Smooth muscle cell (in vitro differentiated cells): ENCODE data around the gene LEP. TPM values are rescaled to one million over a fixed set of nuclear protein-coding genes. Genes with fewer than 3 reads are reported as not detected.

Experiments
- DNase-seq: peaks from one replicate; lab custom pipeline; 2025; ENCODE audit not compliant: unreplicated experiment; lab: John Stamatoyannopoulos, UW
- H2AFZ ChIP-seq: fragments of 200-600 bp; sonication (generic); 2 replicates; pipeline ENCODE4 v1.6.0; 2016; ENCODE audit warnings: antibody characterized with exemption, low read depth, mild to moderate bottlenecking
- H3F3A ChIP-seq: fragments of 200-600 bp; sonication (generic); 2 replicates; pipeline ENCODE4 v1.6.0; 2017; ENCODE audit warnings: antibody characterized with exemption, low read depth
- H3K27ac ChIP-seq: fragments of 200-600 bp; sonication (generic); 2 replicates; pipeline ENCODE4 v1.5.1; 2016; ENCODE audit warnings: low read depth, mild to moderate bottlenecking
- H3K27me3 ChIP-seq: fragments of 200-600 bp; sonication (generic); 2 replicates; pipeline ENCODE4 v1.6.1; 2016; ENCODE audit warnings: low read depth, mild to moderate bottlenecking
- H3K36me3 ChIP-seq: fragments of 200-600 bp; sonication (generic); 2 replicates; pipeline ENCODE4 v1.5.1; 2016; ENCODE audit warnings: low read depth
- H3K4me1 ChIP-seq: fragments of 200-600 bp; sonication (generic); 2 replicates; pipeline ENCODE4 v1.5.1; 2016; ENCODE audit warnings: low read depth
- H3K4me2 ChIP-seq: fragments of 200-600 bp; sonication (generic); 2 replicates; pipeline ENCODE4 v1.6.0; 2016; ENCODE audit warnings: mild to moderate bottlenecking
- H3K4me3 ChIP-seq: fragments of 200-600 bp; sonication (generic); 2 replicates; pipeline ENCODE4 v1.5.1; 2016; ENCODE audit warnings: mild to moderate bottlenecking
- H3K79me2 ChIP-seq: fragments of 200-600 bp; sonication (generic); 2 replicates; pipeline ENCODE4 v1.6.0; 2016; ENCODE audit warnings: low read depth, mild to moderate bottlenecking
- H3K9ac ChIP-seq: fragments of 200-600 bp; sonication (generic); 2 replicates; pipeline ENCODE4 v1.6.0; 2016; ENCODE audit warnings: low read depth
- H3K9me3 ChIP-seq: fragments of 200-600 bp; sonication (generic); replicated peaks from 2 replicates; pipeline ENCODE4 v1.5.1; 2016; ENCODE audit warnings: low read depth
- H4K20me1 ChIP-seq: fragments of 200-600 bp; sonication (generic); 2 replicates; pipeline ENCODE4 v1.6.0; 2016; ENCODE audit warnings: low read depth
- WGBS: methylation state at CpG from one replicate; pipeline ENCODE4 v1.1.7; 2016; ENCODE audit warnings: low lambda C conversion rate; 5-methylcytosine and 5-hydroxymethylcytosine counted together
- polyA plus RNA-seq: library from polyadenylated mRNA; unstranded; fragments of >200 nt; fragmentation: Nextera tagmentation; extraction: Ambion mirVana; gene quantifications from 2 replicates; pipeline ENCODE4 v1.2.1, GENCODE V29; 2016
- total RNA-seq: library from RNA; depleted of rRNA; stranded (reverse); fragments of >200 nt; gene quantifications from 2 replicates; pipeline ENCODE4 v1.2.3, GENCODE V29; 2014
- TF ChIP-seq, protein P1 (sequence below): fragments of 200-600 bp; sonication (generic); IDR thresholded peaks from 2 replicates; pipeline ENCODE4 v1.5.1; 2017; ENCODE audit warnings: borderline replicate concordance, mild to moderate bottlenecking, antibody characterized with exemption; ENCODE audit not compliant: insufficient read depth, poor library complexity, severe bottlenecking

LEP gene
- total and polyA plus RNA-seq, 2 experiments from 2014 or later: not detected

DNA sequence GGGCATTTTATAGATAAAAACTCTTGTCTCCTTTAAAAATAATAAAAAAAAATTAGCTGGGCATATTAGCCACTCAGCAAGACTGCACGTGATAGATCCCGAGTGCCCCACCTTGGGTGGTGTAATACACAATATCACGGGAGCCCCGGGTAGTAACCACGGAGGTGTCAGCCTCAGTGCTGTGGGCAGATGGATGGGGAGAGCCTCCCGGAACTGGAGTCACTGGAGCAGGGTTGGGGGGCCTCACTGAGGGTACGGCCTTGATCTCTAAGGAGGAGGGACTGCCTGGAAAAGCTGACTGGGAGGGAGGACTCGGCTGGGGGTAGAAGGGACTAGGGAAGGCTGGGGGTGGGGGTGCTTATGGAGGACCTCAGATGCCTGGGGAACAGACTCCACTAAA lies 12.6 kb downstream of the LEP start:
- Histone ChIP-seq H3K9me3 (no peaks in the 10 kb centered on the region), H3F3A (no peaks in the 10 kb centered on the region), H3K36me3 (no peaks in the 10 kb centered on the region), H4K20me1 (no peaks in the 10 kb centered on the region), H3K4me1 (peaks cover 2% of the 10 kb centered on the region), H3K4me2 (no peak overlapping the region), H3K27ac (no peak overlapping the region), H3K9ac (no peak overlapping the region), H2AFZ (no peak overlapping the region), H3K79me2 (no peaks in the 10 kb centered on the region), H3K27me3 (no peaks in the 10 kb centered on the region), H3K4me3 (no peak overlapping the region)
- no peak for DNase-seq
- WGBS: 95% methylated on average over 8 of the region's 8 CpGs
- TF ChIP-seq, protein P1, sequence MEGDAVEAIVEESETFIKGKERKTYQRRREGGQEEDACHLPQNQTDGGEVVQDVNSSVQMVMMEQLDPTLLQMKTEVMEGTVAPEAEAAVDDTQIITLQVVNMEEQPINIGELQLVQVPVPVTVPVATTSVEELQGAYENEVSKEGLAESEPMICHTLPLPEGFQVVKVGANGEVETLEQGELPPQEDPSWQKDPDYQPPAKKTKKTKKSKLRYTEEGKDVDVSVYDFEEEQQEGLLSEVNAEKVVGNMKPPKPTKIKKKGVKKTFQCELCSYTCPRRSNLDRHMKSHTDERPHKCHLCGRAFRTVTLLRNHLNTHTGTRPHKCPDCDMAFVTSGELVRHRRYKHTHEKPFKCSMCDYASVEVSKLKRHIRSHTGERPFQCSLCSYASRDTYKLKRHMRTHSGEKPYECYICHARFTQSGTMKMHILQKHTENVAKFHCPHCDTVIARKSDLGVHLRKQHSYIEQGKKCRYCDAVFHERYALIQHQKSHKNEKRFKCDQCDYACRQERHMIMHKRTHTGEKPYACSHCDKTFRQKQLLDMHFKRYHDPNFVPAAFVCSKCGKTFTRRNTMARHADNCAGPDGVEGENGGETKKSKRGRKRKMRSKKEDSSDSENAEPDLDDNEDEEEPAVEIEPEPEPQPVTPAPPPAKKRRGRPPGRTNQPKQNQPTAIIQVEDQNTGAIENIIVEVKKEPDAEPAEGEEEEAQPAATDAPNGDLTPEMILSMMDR: no peak

DNA sequence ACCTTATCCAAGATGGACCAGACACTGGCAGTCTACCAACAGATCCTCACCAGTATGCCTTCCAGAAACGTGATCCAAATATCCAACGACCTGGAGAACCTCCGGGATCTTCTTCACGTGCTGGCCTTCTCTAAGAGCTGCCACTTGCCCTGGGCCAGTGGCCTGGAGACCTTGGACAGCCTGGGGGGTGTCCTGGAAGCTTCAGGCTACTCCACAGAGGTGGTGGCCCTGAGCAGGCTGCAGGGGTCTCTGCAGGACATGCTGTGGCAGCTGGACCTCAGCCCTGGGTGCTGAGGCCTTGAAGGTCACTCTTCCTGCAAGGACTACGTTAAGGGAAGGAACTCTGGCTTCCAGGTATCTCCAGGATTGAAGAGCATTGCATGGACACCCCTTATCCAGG lies 13.4 kb downstream of the LEP start:
- Histone ChIP-seq H2AFZ (no peak overlapping the region), H3K27me3 (no peaks in the 10 kb centered on the region)
- WGBS: 88% methylated on average over 5 of the region's 5 CpGs

GRCh38 chr7:128255271-128255670 lies 14.2 kb downstream of the LEP start:
- H2AFZ ChIP-seq: no peak overlapping the region
- peaks cover 13% of the 10 kb centered on the region for H3K4me1 ChIP-seq
- DNase-seq: no peak
- H3K4me2 ChIP-seq: no peak overlapping the region
- no peak overlapping the region for H3K27ac ChIP-seq
- H3K79me2 ChIP-seq: no peaks in the 10 kb centered on the region
- H3K36me3 ChIP-seq: no peaks in the 10 kb centered on the region
- no peak overlapping the region for H3K4me3 ChIP-seq
- H3K9me3 ChIP-seq: no peaks in the 10 kb centered on the region
- H4K20me1 ChIP-seq: no peaks in the 10 kb centered on the region
- WGBS: 95% methylated on average over 2 of the region's 2 CpGs
- H3K9ac ChIP-seq: no peak overlapping the region
- no peaks in the 10 kb centered on the region for H3F3A ChIP-seq
- TF ChIP-seq, protein P1: no peak
- no peaks in the 10 kb centered on the region for H3K27me3 ChIP-seq

More for the DNA sequence above, 13.4 kb downstream of the LEP start:
- H3K9me3 ChIP-seq: no peaks in the 10 kb centered on the region
- H3K4me2 ChIP-seq: no peak overlapping the region
- H3F3A ChIP-seq: no peaks in the 10 kb centered on the region
- no peaks in the 10 kb centered on the region for H4K20me1 ChIP-seq
- TF ChIP-seq, protein P1: no peak
- peaks cover 10% of the 10 kb centered on the region for H3K4me1 ChIP-seq
- no peak overlapping the region for H3K4me3 ChIP-seq
- H3K27ac ChIP-seq: no peak overlapping the region
- H3K36me3 ChIP-seq: no peaks in the 10 kb centered on the region
- no peak for DNase-seq
- H3K9ac ChIP-seq: no peak overlapping the region
- H3K79me2 ChIP-seq: no peaks in the 10 kb centered on the region

DNA sequence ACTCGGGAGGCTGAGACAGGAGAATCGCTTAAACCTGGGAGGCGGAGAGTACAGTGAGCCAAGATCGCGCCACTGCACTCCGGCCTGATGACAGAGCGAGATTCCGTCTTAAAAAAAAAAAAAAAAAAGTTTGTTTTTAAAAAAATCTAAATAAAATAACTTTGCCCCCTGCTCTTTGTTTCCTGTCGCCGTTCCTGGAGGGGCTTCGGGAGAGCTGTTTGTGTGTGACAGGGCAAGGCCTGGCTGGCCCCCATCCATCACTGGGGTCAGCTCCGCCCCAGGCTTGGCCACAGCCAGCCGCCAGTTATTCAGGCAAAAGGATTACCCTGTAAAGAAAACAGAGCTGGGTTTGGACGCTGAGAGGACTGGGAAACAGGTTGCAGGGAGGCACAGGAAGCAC lies 16.4 kb downstream of the LEP start:
- 94% methylated on average over 14 of the region's 14 CpGs for WGBS
- no peaks in the 10 kb centered on the region for H3K36me3 ChIP-seq
- no peak overlapping the region for H3K4me2 ChIP-seq
- no peak overlapping the region for H3K4me3 ChIP-seq
- TF ChIP-seq, protein P1: no peak
- H3K9me3 ChIP-seq: no peaks in the 10 kb centered on the region
- no peaks in the 10 kb centered on the region for H3K79me2 ChIP-seq
- H3K27me3 ChIP-seq: no peaks in the 10 kb centered on the region
- no peak for DNase-seq
- H3K9ac ChIP-seq: no peak overlapping the region
- H3F3A ChIP-seq: no peaks in the 10 kb centered on the region
- H4K20me1 ChIP-seq: no peaks in the 10 kb centered on the region
- H2AFZ ChIP-seq: no peak overlapping the region
- no peak overlapping the region for H3K27ac ChIP-seq
- H3K4me1 ChIP-seq: peaks cover 13% of the 10 kb centered on the region
